Ishikawa (cell line): Measurements from ENCODE around the gene CDKN3.

Experiments
- CREB1 ChIP-seq: IDR thresholded peaks from 2 replicates; pipeline ENCODE4 v1.6.1; 2012; ENCODE audit warnings: low read depth
- EGR1 ChIP-seq: IDR thresholded peaks from 2 replicates; pipeline ENCODE4 v1.6.1; 2012
- EP300 ChIP-seq: IDR thresholded peaks from 2 replicates; pipeline ENCODE4 v1.6.1; 2012; ENCODE audit warnings: borderline replicate concordance
- TAF1 ChIP-seq: IDR thresholded peaks from 2 replicates; pipeline ENCODE4 v1.6.1; 2012; ENCODE audit warnings: low read depth, mild to moderate bottlenecking
- YY1 ChIP-seq: IDR thresholded peaks from 2 replicates; pipeline ENCODE4 v1.6.1; 2012; ENCODE audit warnings: low read depth
- ZBTB7A ChIP-seq: IDR thresholded peaks from 2 replicates; pipeline ENCODE4 v1.6.1; 2012; ENCODE audit warnings: low read depth

GRCh38 chr14:54374117-54374884 lies 22.5 kb upstream of the CDKN3 start:
- TF ChIP-seq EP300, result no peak
- TF ChIP-seq YY1, result no peak
- no peak for TF ChIP-seq ZBTB7A
- TF ChIP-seq CREB1, result no peak
- no peak for TF ChIP-seq TAF1
- no peak for TF ChIP-seq EGR1
